ENCODE results near the gene KDM4C.

KDM4C gene

GRCh38 chr9:7067169-7067568 is 309.4 kb downstream of the KDM4C start:
- no peak for DNase-seq

- DNase-seq = no peak
These were observed 314.1 kb downstream of the KDM4C start for GRCh38 chr9:7071916-7072315.

GRCh38 chr9:7073706-7074105 is 315.9 kb downstream of the KDM4C start:
- DNase-seq = no peak

- DNase-seq = no peak
These were observed 317.4 kb downstream of the KDM4C start for GRCh38 chr9:7075154-7075553.

GRCh38 chr9:7079051-7079450 is 321.3 kb downstream of the KDM4C start:
- no peak for DNase-seq

- DNase-seq = no peak
These were observed 323.4 kb downstream of the KDM4C start for GRCh38 chr9:7081065-7081600.

GRCh38 chr9:7083192-7083591 is 325.4 kb downstream of the KDM4C start:
- no peak for DNase-seq

GRCh38 chr9:7085357-7085756 is 327.6 kb downstream of the KDM4C start:
- no peak for DNase-seq

- no peak for DNase-seq
These were observed 328.6 kb downstream of the KDM4C start for GRCh38 chr9:7086389-7086788.

- DNase-seq = no peak
These were observed 330.8 kb downstream of the KDM4C start for GRCh38 chr9:7088611-7089010.

GRCh38 chr9:7089406-7090193 is 331.8 kb downstream of the KDM4C start:
- DNase-seq = no peak

GRCh38 chr9:7093040-7093439 is 335.3 kb downstream of the KDM4C start:
- DNase-seq = no peak

GRCh38 chr9:7094052-7094451 is 336.3 kb downstream of the KDM4C start:
- DNase-seq = no peak

GRCh38 chr9:7094576-7094975 is 336.8 kb downstream of the KDM4C start:
- no peak for DNase-seq

GRCh38 chr9:7095058-7095457 is 337.3 kb downstream of the KDM4C start:
- no peak for DNase-seq

GRCh38 chr9:7097040-7097715 is 339.4 kb downstream of the KDM4C start:
- no peak for DNase-seq

GRCh38 chr9:7097785-7098752 is 340.3 kb downstream of the KDM4C start:
- DNase-seq = no peak

- DNase-seq = no peak
These were observed 345.6 kb downstream of the KDM4C start for GRCh38 chr9:7103367-7103766.

GRCh38 chr9:7103771-7104170 is 346.0 kb downstream of the KDM4C start:
- DNase-seq = no peak

- DNase-seq = no peak
These were observed 346.9 kb downstream of the KDM4C start for GRCh38 chr9:7104625-7105024.

GRCh38 chr9:7105095-7105494 is 347.3 kb downstream of the KDM4C start:
- DNase-seq = no peak

GRCh38 chr9:7108936-7109335 is 351.2 kb downstream of the KDM4C start:
- DNase-seq = no peak

GRCh38 chr9:7111413-7111812 is 353.6 kb downstream of the KDM4C start:
- no peak for DNase-seq
